Colonic mucosa (tissue), 4 donors: ENCODE data around the gene TNK1. TPM values are rescaled to one million over a fixed set of nuclear protein-coding genes. Genes with fewer than 3 reads are reported as not detected.
"Not testable (repeated sequence)": the region's sequence is repeated elsewhere in the genome, so short reads cannot be mapped to it uniquely, and the experiment has no call there.

ENCODE experiments used
- DNase-seq: peaks from one replicate; pipeline ENCODE4 v3.0.0-alpha.2; 2020
- H3K27ac ChIP-seq: fragments of 200-600 bp; one replicate; pipeline ENCODE4 v1.8.0; 2021
- H3K27me3 ChIP-seq: fragments of 200-600 bp; one replicate; pipeline ENCODE4 v1.8.0; 2021
- H3K36me3 ChIP-seq: fragments of 200-600 bp; one replicate; pipeline ENCODE4 v1.8.0; 2021
- H3K4me1 ChIP-seq: fragments of 200-600 bp; one replicate; pipeline ENCODE4 v1.8.0; 2021; ENCODE audit warnings: mild to moderate bottlenecking
- H3K4me3 ChIP-seq: fragments of 200-600 bp; one replicate; pipeline ENCODE4 v1.8.0; 2021
- H3K9ac ChIP-seq, 2 donors: one replicate each; pipeline ENCODE4 v1.7.0; 2013; ENCODE audit warnings: control low read depth in 2 of 2, low read depth in 2 of 2, low read length in 2 of 2
- H3K9me3 ChIP-seq: fragments of 200-600 bp; one replicate; pipeline ENCODE4 v1.8.0; 2021
- intact Hi-C: fragments of 100-400 bp; cut with DNase I; formaldehyde crosslinking; loops from one replicate; pipeline ENCODE4 v1.14.1; 2022
- total RNA-seq, 2 donors: library from RNA; stranded (reverse); fragmentation: NEBNext Ultra II Directional in 1 of 2; extraction: Animal tissue kit (Norgen Biotek cat#: 25700) in 1 of 2; gene quantifications; one replicate each; pipeline ENCODE4 v1.2.1, GENCODE V29; 2021
- TF ChIP-seq, protein P1 (sequence below): fragments of 200-600 bp; IDR thresholded peaks from one replicate; pipeline ENCODE4 v1.8.0; 2022; ENCODE audit warnings: antibody characterized with exemption, mild to moderate bottlenecking
- donor health status: healthy.
- donor health status: DM: no; HTN: no; CAD: no.
- donor health status: DM: no; HTN: no; CAD: no.

Gene TNK1
- total RNA-seq, 2 donors from 2014 or later: 18.0 to 22.6 TPM

DNA sequence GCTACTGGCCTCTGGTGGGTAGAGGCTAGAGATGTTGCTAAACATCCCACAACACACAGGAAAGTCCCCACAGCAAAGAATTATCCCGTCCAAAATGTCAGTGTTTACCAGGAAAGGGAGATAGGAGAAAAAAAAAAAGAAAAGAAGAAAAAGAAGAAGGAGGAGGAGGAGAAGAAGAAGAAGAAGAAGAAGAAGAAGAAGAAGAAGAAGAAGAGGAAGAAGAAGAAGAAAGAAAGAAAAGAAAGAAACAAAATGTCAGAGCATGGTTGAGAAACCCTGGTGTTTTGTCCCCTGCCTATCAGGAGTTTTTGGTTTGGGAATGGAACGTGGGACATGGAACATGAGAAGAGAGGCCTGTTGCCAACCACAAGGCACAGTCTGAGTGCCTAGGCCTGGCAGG lies 23.5 kb upstream of the TNK1 start:
- Histone ChIP-seq H3K27me3 (no peaks in the 10 kb centered on the region), H3K4me1 (peaks cover 11% of the 10 kb centered on the region), H3K36me3 (no peaks in the 10 kb centered on the region), H3K27ac (peak overlapping the region; percentile 41), H3K4me3 (no peak overlapping the region), H3K9me3 (no peaks in the 10 kb centered on the region), H3K9ac (peak overlapping the region in 1 of 2 donors; percentile 12)
- TF ChIP-seq, protein P1, sequence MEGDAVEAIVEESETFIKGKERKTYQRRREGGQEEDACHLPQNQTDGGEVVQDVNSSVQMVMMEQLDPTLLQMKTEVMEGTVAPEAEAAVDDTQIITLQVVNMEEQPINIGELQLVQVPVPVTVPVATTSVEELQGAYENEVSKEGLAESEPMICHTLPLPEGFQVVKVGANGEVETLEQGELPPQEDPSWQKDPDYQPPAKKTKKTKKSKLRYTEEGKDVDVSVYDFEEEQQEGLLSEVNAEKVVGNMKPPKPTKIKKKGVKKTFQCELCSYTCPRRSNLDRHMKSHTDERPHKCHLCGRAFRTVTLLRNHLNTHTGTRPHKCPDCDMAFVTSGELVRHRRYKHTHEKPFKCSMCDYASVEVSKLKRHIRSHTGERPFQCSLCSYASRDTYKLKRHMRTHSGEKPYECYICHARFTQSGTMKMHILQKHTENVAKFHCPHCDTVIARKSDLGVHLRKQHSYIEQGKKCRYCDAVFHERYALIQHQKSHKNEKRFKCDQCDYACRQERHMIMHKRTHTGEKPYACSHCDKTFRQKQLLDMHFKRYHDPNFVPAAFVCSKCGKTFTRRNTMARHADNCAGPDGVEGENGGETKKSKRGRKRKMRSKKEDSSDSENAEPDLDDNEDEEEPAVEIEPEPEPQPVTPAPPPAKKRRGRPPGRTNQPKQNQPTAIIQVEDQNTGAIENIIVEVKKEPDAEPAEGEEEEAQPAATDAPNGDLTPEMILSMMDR: no peak
- no peak for DNase-seq
- intact Hi-C loops: loop anchor here (5.0 to 10.0 kb wide), 3 partner anchors 80 to 207 kb away; partner anchors contain the start of genes FGF11, SENP3 and TMEM102

DNA sequence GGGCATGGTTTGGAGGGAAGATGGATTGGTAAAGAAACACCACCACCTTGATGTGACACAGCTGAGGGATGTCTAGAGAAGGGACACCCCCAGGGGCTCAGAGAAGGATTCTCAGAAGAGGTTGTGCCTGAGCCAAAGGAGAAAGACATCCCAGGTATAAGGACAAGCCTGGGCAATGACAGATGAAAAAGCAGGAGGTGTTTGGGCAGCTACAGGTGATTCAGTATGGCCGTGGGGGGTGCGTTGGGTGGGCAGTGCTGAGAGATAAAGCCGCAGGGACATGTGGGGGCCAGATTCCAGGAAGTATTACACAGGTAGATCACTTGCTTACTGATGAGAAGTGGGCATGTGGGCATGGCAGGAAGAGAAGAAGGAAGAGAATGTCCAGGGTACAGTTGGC lies 19.0 kb upstream of the TNK1 start:
- intact Hi-C loops: no loop called here

GRCh38 chr17:7363311-7363710 lies 17.6 kb upstream of the TNK1 start:
- Histone ChIP-seq H3K36me3 (no peaks in the 10 kb centered on the region), H3K9ac (no peak overlapping the region), H3K27ac (no peak overlapping the region), H3K9me3 (no peaks in the 10 kb centered on the region), H3K4me3 (no peak overlapping the region), H3K27me3 (no peaks in the 10 kb centered on the region), H3K4me1 (no peaks in the 10 kb centered on the region)
- intact Hi-C loops: no loop called here
- DNase-seq: no peak
- TF ChIP-seq, protein P1: no peak

More for the DNA sequence above, 19.0 kb upstream of the TNK1 start:
- Histone ChIP-seq H3K9ac (no peak overlapping the region), H3K27ac (no peak overlapping the region), H3K4me3 (no peak overlapping the region), H3K4me1 (no peaks in the 10 kb centered on the region), H3K9me3 (no peaks in the 10 kb centered on the region), H3K36me3 (no peaks in the 10 kb centered on the region), H3K27me3 (no peaks in the 10 kb centered on the region)
- DNase-seq: no peak
- TF ChIP-seq, protein P1: no peak

DNA sequence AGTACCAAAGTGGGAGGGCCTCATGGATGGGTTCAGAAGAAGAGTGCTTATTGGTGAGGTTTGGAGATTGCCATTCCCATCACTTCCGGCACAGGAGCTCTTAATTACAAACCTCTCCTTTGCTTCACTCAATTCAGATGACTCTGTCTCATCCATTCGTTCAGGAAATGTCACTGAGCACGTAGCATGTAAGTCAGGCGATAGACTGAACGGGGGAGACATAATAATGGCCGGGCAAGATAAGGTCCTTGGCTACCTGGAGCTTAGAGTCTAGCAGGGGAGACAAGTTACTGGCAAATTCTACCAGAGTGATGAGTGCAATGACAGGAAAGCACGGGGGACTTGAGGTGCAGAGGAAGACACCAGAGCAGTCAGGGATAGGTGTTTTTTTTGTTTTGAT lies 14.9 kb upstream of the TNK1 start:
- H3K9me3 ChIP-seq, H3K36me3 ChIP-seq, H3K27ac ChIP-seq, DNase-seq, H3K4me1 ChIP-seq, intact Hi-C loops, H3K27me3 ChIP-seq, H3K4me3 ChIP-seq, H3K9ac ChIP-seq: not testable (repeated sequence)

GRCh38 chr17:7367083-7367482 lies 13.8 kb upstream of the TNK1 start:
- Histone ChIP-seq H3K27me3 (no peaks in the 10 kb centered on the region), H3K27ac (no peak overlapping the region), H3K4me1 (no peaks in the 10 kb centered on the region), H3K4me3 (no peak overlapping the region), H3K9me3 (no peaks in the 10 kb centered on the region), H3K9ac (no peak overlapping the region), H3K36me3 (no peaks in the 10 kb centered on the region)
- no peak for DNase-seq
- TF ChIP-seq, protein P1: no peak
- intact Hi-C loops: no loop called here

- intact Hi-C loops: no loop called here
- Histone ChIP-seq H3K27me3 (no peaks in the 10 kb centered on the region), H3K4me1 (no peaks in the 10 kb centered on the region), H3K27ac (no peak overlapping the region), H3K9ac (no peak overlapping the region), H3K9me3 (no peaks in the 10 kb centered on the region), H3K4me3 (no peak overlapping the region), H3K36me3 (no peaks in the 10 kb centered on the region)
- no peak for DNase-seq
- TF ChIP-seq, protein P1: no peak
These were observed 12.8 kb upstream of the TNK1 start for GRCh38 chr17:7367918-7368598.

DNA sequence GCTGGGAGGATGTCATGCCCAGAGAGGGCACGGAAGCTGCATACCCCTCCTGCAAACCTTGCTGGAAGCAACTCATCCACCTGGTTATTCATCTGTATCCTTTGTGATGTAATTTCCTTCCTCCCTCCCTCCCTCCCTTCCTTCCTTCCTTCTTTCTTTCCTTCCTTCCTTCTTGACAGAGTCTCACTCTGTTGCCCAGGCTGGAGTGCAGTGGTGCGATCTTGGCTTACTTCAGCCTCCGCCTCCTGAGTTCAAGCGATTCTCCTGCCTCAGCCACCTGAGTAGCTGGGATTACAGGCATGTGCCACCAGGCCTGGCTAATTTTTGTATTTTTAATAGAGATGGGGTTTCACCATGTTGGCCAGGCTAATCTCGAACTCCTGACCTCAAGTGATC lies 12.3 kb upstream of the TNK1 start:
- intact Hi-C loops, DNase-seq, H3K36me3 ChIP-seq: not testable (repeated sequence)

More for the DNA sequence above, 12.3 kb upstream of the TNK1 start:
- H3K27me3 ChIP-seq, H3K4me1 ChIP-seq, H3K9ac ChIP-seq, H3K9me3 ChIP-seq, H3K27ac ChIP-seq, H3K4me3 ChIP-seq: not testable (repeated sequence)
